Hepatocyte (in vitro differentiated cells): ENCODE data around the gene BEND7. TPM values are rescaled to one million over a fixed set of nuclear protein-coding genes. Genes with fewer than 3 reads are reported as not detected.

Experiments
- DNase-seq: peaks from one replicate; pipeline ENCODE4 v3.0.0-alpha.2; 2016; ENCODE audit warnings: low spot score
- H2AFZ ChIP-seq: fragments of 200-600 bp; sonication (generic); 2 replicates; pipeline ENCODE4 v1.6.0; 2016; ENCODE audit warnings: antibody characterized with exemption, mild to moderate bottlenecking
- H3K27ac ChIP-seq: fragments of 200-600 bp; sonication (generic); 2 replicates; pipeline ENCODE4 v1.5.1; 2016; ENCODE audit warnings: mild to moderate bottlenecking
- H3K27me3 ChIP-seq: fragments of 200-600 bp; sonication (generic); 2 replicates; pipeline ENCODE4 v1.6.1; 2016
- H3K36me3 ChIP-seq: fragments of 200-600 bp; sonication (generic); replicated peaks from 2 replicates; pipeline ENCODE4 v1.5.1; 2016; ENCODE audit warnings: low read depth; ENCODE audit not compliant: insufficient read depth
- H3K4me1 ChIP-seq: fragments of 200-600 bp; sonication (generic); 2 replicates; pipeline ENCODE4 v1.5.1; 2016; ENCODE audit warnings: mild to moderate bottlenecking, moderate library complexity; ENCODE audit not compliant: insufficient read depth
- H3K4me2 ChIP-seq: fragments of 200-600 bp; sonication (generic); 2 replicates; pipeline ENCODE4 v1.6.0; 2016
- H3K4me3 ChIP-seq: fragments of 200-600 bp; sonication (generic); 2 replicates; pipeline ENCODE4 v1.5.1; 2016; ENCODE audit warnings: mild to moderate bottlenecking
- H3K79me2 ChIP-seq: fragments of 200-600 bp; sonication (generic); 2 replicates; pipeline ENCODE4 v1.6.0; 2017; ENCODE audit warnings: mild to moderate bottlenecking
- H3K9me2 ChIP-seq: fragments of 200-600 bp; sonication (generic); replicated peaks from 2 replicates; pipeline ENCODE4 v1.6.0; 2017; ENCODE audit warnings: mild to moderate bottlenecking; ENCODE audit not compliant: insufficient read depth
- H3K9me3 ChIP-seq: fragments of 200-600 bp; sonication (generic); 2 replicates; pipeline ENCODE4 v1.5.1; 2016; ENCODE audit warnings: low read depth, mild to moderate bottlenecking
- H4K20me1 ChIP-seq: fragments of 200-600 bp; sonication (generic); 2 replicates; pipeline ENCODE4 v1.6.0; 2016; ENCODE audit warnings: mild to moderate bottlenecking; ENCODE audit not compliant: insufficient read depth, poor library complexity, severe bottlenecking
- CTCF ChIP-seq: fragments of 200-600 bp; sonication (generic); IDR thresholded peaks from 2 replicates; pipeline ENCODE4 v1.5.1; 2016; ENCODE audit warnings: antibody characterized with exemption, mild to moderate bottlenecking; ENCODE audit not compliant: poor library complexity
- EZH2 ChIP-seq: fragments of 200-600 bp; sonication (generic); IDR thresholded peaks from 2 replicates; pipeline ENCODE4 v1.6.1; 2016; ENCODE audit warnings: antibody characterized with exemption, mild to moderate bottlenecking, borderline replicate concordance
- EZH2phosphoT487 ChIP-seq: fragments of 200-600 bp; sonication (generic); IDR thresholded peaks from one replicate; pipeline ENCODE4 v1.6.1; 2018; ENCODE audit warnings: antibody characterized with exemption, mild to moderate bottlenecking, low read depth, moderate library complexity; ENCODE audit not compliant: unreplicated experiment, severe bottlenecking
- WGBS: methylation state at CpG from one replicate; pipeline ENCODE4 v1.1.6; 2016; ENCODE audit warnings: low lambda C conversion rate; ENCODE audit errors: missing lambda C conversion rate; 5-methylcytosine and 5-hydroxymethylcytosine counted together
- polyA plus RNA-seq: library from polyadenylated mRNA; unstranded; fragments of >200 nt; fragmentation: Nextera tagmentation; extraction: Ambion mirVana; gene quantifications from 2 replicates; pipeline ENCODE4 v1.2.1, GENCODE V29; 2016
- total RNA-seq: library from RNA; depleted of rRNA; stranded (reverse); fragments of >200 nt; gene quantifications from 2 replicates; pipeline ENCODE4 v1.2.3, GENCODE V29; 2014

Gene BEND7
- total RNA-seq (8.2 and 8.9 TPM in 2 replicates), polyA plus RNA-seq (7.6 and 8.4 TPM in 2 replicates)

- H3K9me3 ChIP-seq, result no peaks in the 10 kb centered on the region
- TF ChIP-seq CTCF, result no peak
- TF ChIP-seq EZH2phosphoT487, result no peak
- no peak for TF ChIP-seq EZH2
- peaks cover 3% of the 10 kb centered on the region for H3K27me3 ChIP-seq
- H4K20me1 ChIP-seq, result no peaks in the 10 kb centered on the region
- 10% methylated on average over 32 of the region's 98 CpGs for WGBS
- peak within 1 kb of the TSS; percentile 93 for H3K4me2 ChIP-seq
- peak within 1 kb of the TSS; percentile 39 for H3K27ac ChIP-seq
- DNase-seq, result peak; percentile 75
- peak within 1 kb of the TSS; percentile 52 for H3K4me3 ChIP-seq
- no peaks in the 10 kb centered on the region for H3K36me3 ChIP-seq
- peak within 1 kb of the TSS; percentile 98 for H2AFZ ChIP-seq
- peaks cover 4% of the 10 kb centered on the region for H3K79me2 ChIP-seq
- no peaks in the 10 kb centered on the region for H3K9me2 ChIP-seq
- H3K4me1 ChIP-seq, result peaks cover 4% of the 10 kb centered on the region
Measured at GRCh38 chr10:13528875-13529713, at the start of gene BEND7. Gene BEND7 (minus strand): TSS chr10:13529014. CDS start chr10:13528533, 481 bp downstream.

GRCh38 chr10:13573960-13574359, 45.1 kb upstream of the BEND7 start:
- Histone ChIP-seq H3K4me2 (no peak overlapping the region), H3K9me3 (no peaks in the 10 kb centered on the region), H3K79me2 (no peaks in the 10 kb centered on the region), H3K27ac (no peak overlapping the region), H3K27me3 (no peaks in the 10 kb centered on the region), H4K20me1 (no peaks in the 10 kb centered on the region), H3K36me3 (no peaks in the 10 kb centered on the region), H3K9me2 (no peaks in the 10 kb centered on the region), H3K4me3 (no peak overlapping the region), H3K4me1 (no peaks in the 10 kb centered on the region), H2AFZ (no peak overlapping the region)
- DNase-seq, result no peak
- WGBS, result 72% methylated on average over 4 of the region's 4 CpGs
- no peak for TF ChIP-seq CTCF
- no peak for TF ChIP-seq EZH2phosphoT487
- TF ChIP-seq EZH2, result no peak

- H3K79me2 ChIP-seq, result no peaks in the 10 kb centered on the region
- no peaks in the 10 kb centered on the region for H3K9me2 ChIP-seq
- H3K9me3 ChIP-seq, result no peaks in the 10 kb centered on the region
- WGBS, result 79% methylated on average over 5 of the region's 5 CpGs
- TF ChIP-seq EZH2phosphoT487 (no peak), EZH2 (no peak), CTCF (no peak)
- H2AFZ ChIP-seq, result no peak overlapping the region
- H3K4me2 ChIP-seq, result no peak overlapping the region
- H3K4me1 ChIP-seq, result no peaks in the 10 kb centered on the region
- no peaks in the 10 kb centered on the region for H3K36me3 ChIP-seq
- no peak for DNase-seq
- no peaks in the 10 kb centered on the region for H4K20me1 ChIP-seq
- no peak overlapping the region for H3K4me3 ChIP-seq
- no peaks in the 10 kb centered on the region for H3K27me3 ChIP-seq
- H3K27ac ChIP-seq, result no peak overlapping the region
Measured at GRCh38 chr10:13571541-13571940, 42.7 kb upstream of the BEND7 start.
